Measurements from ENCODE around the gene IGF1.

DNA sequence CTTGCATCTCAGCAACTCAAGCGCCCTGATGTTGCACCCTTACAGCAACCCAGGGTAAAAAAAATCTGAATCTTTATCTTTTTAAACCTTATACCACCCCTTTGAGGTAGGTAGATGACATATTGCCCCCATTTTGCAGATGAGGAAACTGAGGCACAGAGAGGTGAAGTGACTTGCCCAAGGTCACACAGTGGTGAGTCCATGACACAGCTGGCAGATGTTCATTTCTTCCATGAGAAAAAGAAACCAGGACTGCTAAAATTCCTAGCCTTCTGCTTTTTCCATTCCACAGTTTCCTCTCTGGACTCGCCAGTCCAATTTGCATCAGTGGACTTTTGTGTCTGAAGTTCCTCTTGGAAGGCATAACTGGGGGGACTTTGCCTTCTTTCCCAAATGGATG is 79.3 kb downstream of the IGF1 start:
- TF ChIP-seq, protein P1, sequence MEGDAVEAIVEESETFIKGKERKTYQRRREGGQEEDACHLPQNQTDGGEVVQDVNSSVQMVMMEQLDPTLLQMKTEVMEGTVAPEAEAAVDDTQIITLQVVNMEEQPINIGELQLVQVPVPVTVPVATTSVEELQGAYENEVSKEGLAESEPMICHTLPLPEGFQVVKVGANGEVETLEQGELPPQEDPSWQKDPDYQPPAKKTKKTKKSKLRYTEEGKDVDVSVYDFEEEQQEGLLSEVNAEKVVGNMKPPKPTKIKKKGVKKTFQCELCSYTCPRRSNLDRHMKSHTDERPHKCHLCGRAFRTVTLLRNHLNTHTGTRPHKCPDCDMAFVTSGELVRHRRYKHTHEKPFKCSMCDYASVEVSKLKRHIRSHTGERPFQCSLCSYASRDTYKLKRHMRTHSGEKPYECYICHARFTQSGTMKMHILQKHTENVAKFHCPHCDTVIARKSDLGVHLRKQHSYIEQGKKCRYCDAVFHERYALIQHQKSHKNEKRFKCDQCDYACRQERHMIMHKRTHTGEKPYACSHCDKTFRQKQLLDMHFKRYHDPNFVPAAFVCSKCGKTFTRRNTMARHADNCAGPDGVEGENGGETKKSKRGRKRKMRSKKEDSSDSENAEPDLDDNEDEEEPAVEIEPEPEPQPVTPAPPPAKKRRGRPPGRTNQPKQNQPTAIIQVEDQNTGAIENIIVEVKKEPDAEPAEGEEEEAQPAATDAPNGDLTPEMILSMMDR (IDR thresholded peaks at IDR 0.05): no peak
- no peak for TF ChIP-seq POLR2A (IDR thresholded peaks at IDR 0.05)
